A673 (cell line): ENCODE results near the gene NAALADL2. TPM values are rescaled to one million over a fixed set of nuclear protein-coding genes. Genes with fewer than 3 reads are reported as not detected.

Source experiments
- BruUV-seq: library from RNA; stranded (reverse); fragments of 400-500 nt; replicated peaks from 2 replicates; lab custom pipeline; 2021; lab: Mats Ljungman, UMichigan
- CTCF ChIA-PET: fragments of 300-600 bp; sonication (Branson Sonifier 250); formaldehyde crosslinking; loops from one replicate; lab custom pipeline; 2022; ENCODE audit warnings: antibody characterized with exemption; lab: Charles Lee
- POLR2A ChIA-PET: fragments of 300-600 bp; sonication (Branson Sonifier 250); formaldehyde crosslinking; loops from one replicate; lab custom pipeline; 2022; ENCODE audit warnings: antibody characterized with exemption; ENCODE audit not compliant: low non-redundant PET; lab: Charles Lee
- DNase-seq: peaks from one replicate; pipeline ENCODE4 v3.0.0-alpha.2; 2015; ENCODE audit warnings: low spot score
- H3K27ac ChIP-seq: fragments of 200-600 bp; sonication (generic); 2 replicates; pipeline ENCODE4 v1.5.1; 2016; ENCODE audit warnings: mixed run types, low read depth, mild to moderate bottlenecking, mixed read lengths, antibody characterized with exemption, low read length; ENCODE audit not compliant: poor library complexity, severe bottlenecking
- H3K27me3 ChIP-seq: fragments of 200-600 bp; sonication (generic); replicated peaks from 2 replicates; pipeline ENCODE4 v1.6.1; 2017; ENCODE audit warnings: mixed run types, low read depth, mild to moderate bottlenecking, mixed read lengths, antibody characterized with exemption, low read length; ENCODE audit not compliant: insufficient read depth, poor library complexity
- H3K36me3 ChIP-seq: fragments of 200-600 bp; sonication (generic); 2 replicates; pipeline ENCODE4 v1.6.1; 2016; ENCODE audit warnings: mixed run types, mild to moderate bottlenecking, mixed read lengths, antibody characterized with exemption, low read length; ENCODE audit not compliant: insufficient read depth, poor library complexity, severe bottlenecking
- H3K4me1 ChIP-seq: fragments of 200-600 bp; sonication (generic); 2 replicates; pipeline ENCODE4 v1.6.1; 2017; ENCODE audit warnings: mixed run types, mild to moderate bottlenecking, mixed read lengths, antibody characterized with exemption, low read length; ENCODE audit not compliant: insufficient read depth, poor library complexity, severe bottlenecking
- H3K4me3 ChIP-seq: fragments of 200-600 bp; sonication (generic); 2 replicates; pipeline ENCODE4 v1.5.1; 2016; ENCODE audit warnings: low read depth, mixed run types, mild to moderate bottlenecking, mixed read lengths, low read length; ENCODE audit not compliant: poor library complexity, severe bottlenecking
- H3K9me3 ChIP-seq: fragments of 200-600 bp; sonication (generic); 2 replicates; pipeline ENCODE4 v1.6.1; 2016; ENCODE audit warnings: mixed run types, low read depth, mild to moderate bottlenecking, mixed read lengths, antibody characterized with exemption, low read length; ENCODE audit not compliant: poor library complexity, severe bottlenecking
- CTCF ChIP-seq: fragments of 300-800, 200-600 bp; sonication (generic); conservative IDR thresholded peaks from 2 replicates; pipeline ENCODE4 v1.5.1; 2017; ENCODE audit warnings: low read depth, mild to moderate bottlenecking, antibody characterized with exemption, low read length, moderate library complexity, mixed read lengths
- EZH2 ChIP-seq: fragments of 200-600 bp; sonication (generic); IDR thresholded peaks from 2 replicates; pipeline ENCODE4 v1.6.1; 2017; ENCODE audit warnings: borderline replicate concordance, low read depth, mild to moderate bottlenecking, mixed read lengths, antibody characterized with exemption, low read length; ENCODE audit not compliant: poor library complexity, severe bottlenecking
- intact Hi-C: fragments of 100-400 bp; cut with micrococcal nuclease; formaldehyde crosslinking; loops from one replicate; pipeline ENCODE4 v1.10.0; 2022; ENCODE audit not compliant: unreplicated experiment
- total RNA-seq: library from RNA; stranded (reverse); gene quantifications from 2 replicates; pipeline ENCODE4 v1.2.3, GENCODE V29; 2021

The NAALADL2 gene
- total RNA-seq, 1 experiment from 2014 or later: 0.64 TPM

GRCh38 chr3:175478301-175478700 is 619.2 kb downstream of the NAALADL2 start:
- Histone ChIP-seq H3K4me3 (no peak overlapping the region), H3K27ac (no peak overlapping the region), H3K36me3 (no peaks in the 10 kb centered on the region), H3K27me3 (no peaks in the 10 kb centered on the region), H3K4me1 (no peaks in the 10 kb centered on the region), H3K9me3 (no peaks in the 10 kb centered on the region)
- POLR2A ChIA-PET: no interaction called here
- intact Hi-C loops: no loop called here
- no peak for DNase-seq
- no TSS peak for BruUV-seq
- TF ChIP-seq EZH2: no peak
- TF ChIP-seq CTCF: no peak
- CTCF ChIA-PET: no interaction called here

- no peaks in the 10 kb centered on the region for H3K36me3 ChIP-seq
- no peak overlapping the region for H3K4me3 ChIP-seq
- CTCF ChIA-PET: no interaction called here
- no peaks in the 10 kb centered on the region for H3K9me3 ChIP-seq
- DNase-seq: no peak
- H3K4me1 ChIP-seq: no peaks in the 10 kb centered on the region
- no TSS peak for BruUV-seq
- TF ChIP-seq CTCF (no peak), EZH2 (no peak)
- intact Hi-C loops: no loop called here
- H3K27me3 ChIP-seq: no peaks in the 10 kb centered on the region
- POLR2A ChIA-PET: no interaction called here
- no peak overlapping the region for H3K27ac ChIP-seq
Measured at GRCh38 chr3:175479175-175479574, 620.0 kb downstream of the NAALADL2 start.

GRCh38 chr3:175479800-175480199 is 620.7 kb downstream of the NAALADL2 start:
- Histone ChIP-seq H3K9me3 (no peaks in the 10 kb centered on the region), H3K27ac (no peak overlapping the region), H3K4me1 (no peaks in the 10 kb centered on the region), H3K4me3 (no peak overlapping the region), H3K36me3 (no peaks in the 10 kb centered on the region), H3K27me3 (no peaks in the 10 kb centered on the region)
- CTCF ChIA-PET: no interaction called here
- no peak for DNase-seq
- no peak for TF ChIP-seq CTCF
- TF ChIP-seq EZH2: no peak
- intact Hi-C loops: no loop called here
- no TSS peak for BruUV-seq
- POLR2A ChIA-PET: no interaction called here
